ENCODE results near the gene BCORL1.

The BCORL1 gene

GRCh38 chrX:130071611-130072344 lies 89.3 kb downstream of the BCORL1 start:
- DNase-seq: no peak

- no peak for DNase-seq
Measured at GRCh38 chrX:130072345-130072740, 89.9 kb downstream of the BCORL1 start.

- no peak for DNase-seq
Measured at GRCh38 chrX:130075777-130076176, 93.3 kb downstream of the BCORL1 start.

- DNase-seq: peak; percentile 55 to 64
Measured at GRCh38 chrX:130079824-130080406, 97.5 kb downstream of the BCORL1 start.

GRCh38 chrX:130080791-130081367 lies 98.4 kb downstream of the BCORL1 start:
- no peak for DNase-seq

GRCh38 chrX:130081421-130082045 lies 99.1 kb downstream of the BCORL1 start:
- DNase-seq: no peak

GRCh38 chrX:130082244-130083106 lies 100.0 kb downstream of the BCORL1 start:
- DNase-seq: peak; percentile 81 to 82

GRCh38 chrX:130083107-130083490 lies 100.7 kb downstream of the BCORL1 start:
- DNase-seq: no peak

GRCh38 chrX:130083656-130084382 lies 101.4 kb downstream of the BCORL1 start:
- peak in 1 of 2 donors; percentile 36 for DNase-seq

GRCh38 chrX:130084631-130085237 lies 102.3 kb downstream of the BCORL1 start:
- DNase-seq: no peak

- no peak for DNase-seq
Measured at GRCh38 chrX:130085551-130086446, 103.4 kb downstream of the BCORL1 start.

- peak; percentile 72 to 74 for DNase-seq
Measured at GRCh38 chrX:130086447-130087206, 104.2 kb downstream of the BCORL1 start.

GRCh38 chrX:130090364-130090763 lies 107.9 kb downstream of the BCORL1 start:
- no peak for DNase-seq

- DNase-seq: peak; percentile 89 to 91
Measured at GRCh38 chrX:130091980-130092522, 109.6 kb downstream of the BCORL1 start.

- DNase-seq: no peak
Measured at GRCh38 chrX:130093271-130093670, 110.8 kb downstream of the BCORL1 start.

- no peak for DNase-seq
Measured at GRCh38 chrX:130094696-130095095, 112.3 kb downstream of the BCORL1 start.

GRCh38 chrX:130095249-130096030 lies 113.0 kb downstream of the BCORL1 start:
- DNase-seq: no peak

- peak; percentile 41 to 42 for DNase-seq
Measured at GRCh38 chrX:130097507-130098209, 115.2 kb downstream of the BCORL1 start.
